Lung (tissue), 12 donors: ENCODE measurements around the gene SMYD4. TPM values are rescaled to one million over a fixed set of nuclear protein-coding genes. Genes with fewer than 3 reads are reported as not detected.

ENCODE experiments used
- ATAC-seq: fragments of 200-7000 bp; cut with Tn5 transposase; one replicate; pipeline ENCODE4 v1.9.1; 2020; ENCODE audit warnings: moderate number of reproducible peaks; ENCODE audit not compliant: insufficient read depth, low FRiP score
- DNase-seq, 3 donors: peaks; one replicate each; pipeline ENCODE4 v3.0.0-alpha.2; 2013 to 2017
- H3K27ac ChIP-seq, 2 donors: one replicate each; pipeline ENCODE4 v1.5.1; 2013; ENCODE audit warnings: mild to moderate bottlenecking in 2 of 2, moderate library complexity in 2 of 2, control low read depth in 1 of 2, inconsistent platforms in 1 of 2, low read depth in 1 of 2, low read length in 1 of 2
- H3K27me3 ChIP-seq, 3 donors: one replicate each; pipeline ENCODE4 v1.5.1; 2013; ENCODE audit warnings: low read length in 2 of 3; ENCODE audit not compliant: control insufficient read depth in 3 of 3, insufficient read depth in 3 of 3
- H3K36me3 ChIP-seq, 4 donors: one replicate each; pipeline ENCODE4 v1.5.1; 2013; ENCODE audit warnings: low read length in 4 of 4, mild to moderate bottlenecking in 1 of 4, moderate library complexity in 1 of 4; ENCODE audit not compliant: control insufficient read depth in 4 of 4, insufficient read depth in 4 of 4
- H3K4me1 ChIP-seq, 5 donors: one replicate each; pipeline ENCODE4 v1.5.1; 2013; ENCODE audit warnings: low read length in 5 of 5, mild to moderate bottlenecking in 2 of 5, moderate library complexity in 1 of 5; ENCODE audit not compliant: control insufficient read depth in 5 of 5, insufficient read depth in 5 of 5
- H3K4me3 ChIP-seq: one replicate; pipeline ENCODE4 v1.5.1; 2013; ENCODE audit warnings: mild to moderate bottlenecking, control low read depth, moderate library complexity
- H3K9ac ChIP-seq, 2 donors: one replicate each; pipeline ENCODE4 v1.5.1; 2013; ENCODE audit warnings: low read length in 2 of 2, control low read depth in 1 of 2; ENCODE audit not compliant: insufficient read depth in 1 of 2
- H3K9me3 ChIP-seq, 4 donors: one replicate each; pipeline ENCODE4 v1.5.1; 2013; ENCODE audit warnings: low read length in 3 of 4, mild to moderate bottlenecking in 1 of 4, moderate library complexity in 1 of 4; ENCODE audit not compliant: control insufficient read depth in 4 of 4, insufficient read depth in 3 of 4
- WGBS, 2 donors: extraction: QIAGEN DNeasy Blood & Tissue Kit; methylation state at CpG; one replicate each; pipeline ENCODE4 v1.1.7; 2013; 5-methylcytosine and 5-hydroxymethylcytosine counted together
- polyA plus RNA-seq, 2 donors: library from polyadenylated mRNA; stranded (reverse); fragments of 200-250 nt; gene quantifications; one replicate each; pipeline ENCODE4 v1.2.1, GENCODE V29; 2013
- total RNA-seq, 2 donors: library from RNA; depleted of rRNA in 1 of 2; stranded (reverse); fragments of >200 nt in 1 of 2; gene quantifications; one replicate each; pipeline ENCODE4 v1.2.1, GENCODE V29; 2014 to 2021
- TF ChIP-seq, protein P1 (sequence below): IDR thresholded peaks from 2 replicates; pipeline ENCODE4 v1.5.1; 2012; ENCODE audit warnings: mild to moderate bottlenecking; ENCODE audit errors: control extremely low read depth, extremely low read depth
- donor health status: control.
- donor health status: control.
- donor health status: Bipolar disorder and iron deficiency.
- donor health status: healthy.
- donor health status: DM: yes; HTN: yes; CAD: no.

Gene SMYD4
- total and polyA plus RNA-seq, 4 donors = 7.5 to 18.2 (median 11.2) TPM

DNA sequence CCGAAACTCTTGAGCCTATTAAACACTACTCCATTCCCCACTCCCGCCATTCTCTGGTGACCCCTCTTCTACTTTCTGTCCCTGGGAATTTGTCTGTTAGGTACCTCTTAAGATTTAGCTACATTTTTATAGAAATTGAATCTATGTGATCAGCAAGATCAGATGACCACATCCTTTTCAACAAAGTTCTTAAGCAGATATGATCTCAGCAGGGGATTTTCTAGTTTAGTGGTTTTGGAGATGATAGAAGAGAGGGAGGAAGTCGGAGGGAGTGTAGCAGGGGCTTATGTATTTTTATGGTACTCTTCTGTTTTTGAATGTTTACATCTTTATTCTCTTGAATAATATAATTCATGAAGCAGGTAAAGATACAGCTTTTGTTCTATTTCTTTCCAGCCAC is 40.9 kb upstream of the SMYD4 start:
- Histone ChIP-seq H3K27me3 (no peaks in the 10 kb centered on the region), H3K9me3 (no peaks in the 10 kb centered on the region), H3K4me1 (no peaks in the 10 kb centered on the region), H3K36me3 (peaks cover 8 to 20% (median 14%) of the 10 kb centered on the region in 4 donors), H3K9ac (no peak overlapping the region), H3K27ac (no peak overlapping the region), H3K4me3 (no peak overlapping the region)
- TF ChIP-seq, protein P1, sequence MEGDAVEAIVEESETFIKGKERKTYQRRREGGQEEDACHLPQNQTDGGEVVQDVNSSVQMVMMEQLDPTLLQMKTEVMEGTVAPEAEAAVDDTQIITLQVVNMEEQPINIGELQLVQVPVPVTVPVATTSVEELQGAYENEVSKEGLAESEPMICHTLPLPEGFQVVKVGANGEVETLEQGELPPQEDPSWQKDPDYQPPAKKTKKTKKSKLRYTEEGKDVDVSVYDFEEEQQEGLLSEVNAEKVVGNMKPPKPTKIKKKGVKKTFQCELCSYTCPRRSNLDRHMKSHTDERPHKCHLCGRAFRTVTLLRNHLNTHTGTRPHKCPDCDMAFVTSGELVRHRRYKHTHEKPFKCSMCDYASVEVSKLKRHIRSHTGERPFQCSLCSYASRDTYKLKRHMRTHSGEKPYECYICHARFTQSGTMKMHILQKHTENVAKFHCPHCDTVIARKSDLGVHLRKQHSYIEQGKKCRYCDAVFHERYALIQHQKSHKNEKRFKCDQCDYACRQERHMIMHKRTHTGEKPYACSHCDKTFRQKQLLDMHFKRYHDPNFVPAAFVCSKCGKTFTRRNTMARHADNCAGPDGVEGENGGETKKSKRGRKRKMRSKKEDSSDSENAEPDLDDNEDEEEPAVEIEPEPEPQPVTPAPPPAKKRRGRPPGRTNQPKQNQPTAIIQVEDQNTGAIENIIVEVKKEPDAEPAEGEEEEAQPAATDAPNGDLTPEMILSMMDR = no peak
- ATAC-seq (no peak), DNase-seq (no peak)
- 66 to 67% methylated on average over 3 of the region's 3 CpGs for WGBS, 2 donors

DNA sequence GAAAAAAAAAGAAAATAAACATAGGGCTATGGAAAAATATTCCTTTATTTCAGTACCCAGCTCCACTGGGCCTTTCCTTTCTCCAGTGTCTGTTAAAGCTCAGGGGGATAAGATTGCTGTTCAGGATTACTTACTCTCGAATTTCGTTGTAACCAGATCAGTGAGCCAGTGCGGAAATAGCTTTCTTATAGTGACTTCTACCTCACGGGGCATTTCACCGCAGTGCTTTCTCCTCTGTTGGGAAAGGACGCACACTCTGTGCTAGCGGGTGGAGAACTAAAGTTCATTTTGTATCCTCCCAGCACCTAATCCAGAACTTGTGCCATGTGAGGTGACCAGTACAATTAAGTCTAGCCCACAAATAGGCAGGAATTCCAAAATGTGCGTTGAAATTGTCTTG is 38.4 kb upstream of the SMYD4 start:
- Histone ChIP-seq H3K27me3 (no peaks in the 10 kb centered on the region), H3K9me3 (no peaks in the 10 kb centered on the region), H3K27ac (no peak overlapping the region), H3K9ac (no peak overlapping the region), H3K36me3 (peaks cover under 1 to 12% (median 8%) of the 10 kb centered on the region in 4 donors), H3K4me3 (no peak overlapping the region), H3K4me1 (no peaks in the 10 kb centered on the region)
- no peak for ATAC-seq
- 88 to 91% methylated on average over 8 of the region's 8 CpGs for WGBS, 2 donors
- TF ChIP-seq, protein P1 = no peak
- no peak for DNase-seq

DNA sequence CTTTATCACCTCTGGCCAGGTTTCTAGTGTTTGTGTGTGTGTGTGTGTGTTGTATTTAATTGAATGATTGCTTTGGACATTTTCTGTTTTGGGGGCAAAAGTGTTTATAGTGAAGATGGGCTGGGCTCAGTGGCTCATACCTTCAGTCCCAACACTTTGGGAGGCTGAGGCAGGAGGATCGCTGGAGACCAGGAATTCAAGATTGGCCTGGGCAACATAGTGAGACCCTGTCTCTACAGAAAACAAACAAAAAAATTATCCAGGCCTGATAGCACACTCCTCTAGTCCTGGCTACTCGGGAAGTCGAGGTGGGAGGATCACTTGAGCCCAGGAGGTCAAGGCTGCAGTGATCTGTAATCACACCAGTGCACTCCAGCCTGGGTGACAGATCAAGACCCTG is 37.6 kb upstream of the SMYD4 start:
- Histone ChIP-seq H3K36me3 (peaks cover 0 to 7% (median 4%) of the 10 kb centered on the region in 4 donors), H3K4me3 (no peak overlapping the region), H3K27ac (no peak overlapping the region), H3K27me3 (no peaks in the 10 kb centered on the region), H3K9ac (no peak overlapping the region), H3K9me3 (no peaks in the 10 kb centered on the region), H3K4me1 (no peaks in the 10 kb centered on the region)
- TF ChIP-seq, protein P1 = no peak
- DNase-seq (no peak), ATAC-seq (no peak)
- WGBS, 2 donors = 84 to 96% methylated on average over 3 of the region's 3 CpGs
